ENCODE data around the gene CATSPERD.
"Not testable (repeated sequence)": the region's sequence is repeated elsewhere in the genome, so short reads cannot be mapped to it uniquely, and the experiment has no call there.

DNA sequence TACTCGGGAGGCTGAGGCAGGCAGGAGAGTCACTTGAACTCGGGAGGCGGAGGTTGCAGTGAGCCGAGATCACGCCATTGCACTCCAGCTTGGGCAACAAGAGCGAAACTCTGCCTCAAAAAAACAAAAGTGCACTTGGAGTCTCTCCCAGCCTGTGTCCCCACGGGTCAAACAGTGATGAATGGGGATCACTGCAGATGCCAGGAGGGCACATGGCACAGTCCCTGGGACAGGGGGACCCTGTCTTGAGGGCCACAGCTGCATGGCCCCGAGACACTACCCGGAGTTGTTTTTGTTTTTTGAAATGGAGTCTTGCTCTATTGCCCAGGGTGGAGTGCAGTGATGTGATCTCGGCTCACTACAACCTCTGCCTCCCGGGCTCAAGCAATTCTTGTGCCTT, 60.5 kb downstream of the CATSPERD start:
- TF ChIP-seq, protein P1, sequence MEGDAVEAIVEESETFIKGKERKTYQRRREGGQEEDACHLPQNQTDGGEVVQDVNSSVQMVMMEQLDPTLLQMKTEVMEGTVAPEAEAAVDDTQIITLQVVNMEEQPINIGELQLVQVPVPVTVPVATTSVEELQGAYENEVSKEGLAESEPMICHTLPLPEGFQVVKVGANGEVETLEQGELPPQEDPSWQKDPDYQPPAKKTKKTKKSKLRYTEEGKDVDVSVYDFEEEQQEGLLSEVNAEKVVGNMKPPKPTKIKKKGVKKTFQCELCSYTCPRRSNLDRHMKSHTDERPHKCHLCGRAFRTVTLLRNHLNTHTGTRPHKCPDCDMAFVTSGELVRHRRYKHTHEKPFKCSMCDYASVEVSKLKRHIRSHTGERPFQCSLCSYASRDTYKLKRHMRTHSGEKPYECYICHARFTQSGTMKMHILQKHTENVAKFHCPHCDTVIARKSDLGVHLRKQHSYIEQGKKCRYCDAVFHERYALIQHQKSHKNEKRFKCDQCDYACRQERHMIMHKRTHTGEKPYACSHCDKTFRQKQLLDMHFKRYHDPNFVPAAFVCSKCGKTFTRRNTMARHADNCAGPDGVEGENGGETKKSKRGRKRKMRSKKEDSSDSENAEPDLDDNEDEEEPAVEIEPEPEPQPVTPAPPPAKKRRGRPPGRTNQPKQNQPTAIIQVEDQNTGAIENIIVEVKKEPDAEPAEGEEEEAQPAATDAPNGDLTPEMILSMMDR (IDR thresholded peaks at IDR 0.05 in 4 of 5, conservative IDR thresholded peaks at IDR 0.05 in 1 of 5), result not testable (repeated sequence)
- TF ChIP-seq POLR2A (IDR thresholded peaks at IDR 0.05), result not testable (repeated sequence)
